Measurements from ENCODE around the gene TGFB1.

Gene TGFB1

GRCh38 chr19:41344162-41344561 is 9.6 kb downstream of the TGFB1 start:
- in situ Hi-C loops (cut with MboI; ENCODE audit: low pct_unique_long_range_greater_than_20kb, low sequenced_read_pairs, unreplicated experiment) = no loop called here
- DNase-seq (ENCODE audit: low spot score) = no peak
- no peak for TF ChIP-seq CTCF (IDR thresholded peaks at IDR 0.05; ENCODE audit: extremely low read depth, insufficient read depth, missing control alignments)

- no peak for DNase-seq (ENCODE audit: low spot score)
- peak; percentile 23 for TF ChIP-seq CTCF (IDR thresholded peaks at IDR 0.05; ENCODE audit: extremely low read depth, insufficient read depth, missing control alignments)
- in situ Hi-C loops (cut with MboI; ENCODE audit: low pct_unique_long_range_greater_than_20kb, low sequenced_read_pairs, unreplicated experiment) = no loop called here
These were observed 11.8 kb downstream of the TGFB1 start for GRCh38 chr19:41341669-41342490.

GRCh38 chr19:41339936-41340335 is 13.8 kb downstream of the TGFB1 start:
- in situ Hi-C loops (cut with MboI; ENCODE audit: low pct_unique_long_range_greater_than_20kb, low sequenced_read_pairs, unreplicated experiment) = no loop called here
- TF ChIP-seq CTCF (IDR thresholded peaks at IDR 0.05; ENCODE audit: extremely low read depth, insufficient read depth, missing control alignments) = no peak
- DNase-seq (ENCODE audit: low spot score) = no peak

GRCh38 chr19:41335467-41335866 is 18.3 kb downstream of the TGFB1 start:
- TF ChIP-seq CTCF (IDR thresholded peaks at IDR 0.05; ENCODE audit: extremely low read depth, insufficient read depth, missing control alignments) = no peak
- DNase-seq (ENCODE audit: low spot score) = no peak
- in situ Hi-C loops (cut with MboI; ENCODE audit: low pct_unique_long_range_greater_than_20kb, low sequenced_read_pairs, unreplicated experiment) = no loop called here

GRCh38 chr19:41334793-41335192 is 18.9 kb downstream of the TGFB1 start:
- DNase-seq (ENCODE audit: low spot score) = no peak
- no peak for TF ChIP-seq CTCF (IDR thresholded peaks at IDR 0.05; ENCODE audit: extremely low read depth, insufficient read depth, missing control alignments)
- in situ Hi-C loops (cut with MboI; ENCODE audit: low pct_unique_long_range_greater_than_20kb, low sequenced_read_pairs, unreplicated experiment) = no loop called here

GRCh38 chr19:41332468-41332867 is 21.3 kb downstream of the TGFB1 start:
- no peak for TF ChIP-seq CTCF (IDR thresholded peaks at IDR 0.05; ENCODE audit: extremely low read depth, insufficient read depth, missing control alignments)
- no peak for DNase-seq (ENCODE audit: low spot score)
- in situ Hi-C loops (cut with MboI; ENCODE audit: low pct_unique_long_range_greater_than_20kb, low sequenced_read_pairs, unreplicated experiment) = no loop called here
